Measurements from ENCODE around the gene PMFBP1. TPM values are rescaled to one million over a fixed set of nuclear protein-coding genes. Genes with fewer than 3 reads are reported as not detected.

The PMFBP1 gene
- total RNA-seq, 1 experiment from 2014 or later, result 0.55 TPM

DNA sequence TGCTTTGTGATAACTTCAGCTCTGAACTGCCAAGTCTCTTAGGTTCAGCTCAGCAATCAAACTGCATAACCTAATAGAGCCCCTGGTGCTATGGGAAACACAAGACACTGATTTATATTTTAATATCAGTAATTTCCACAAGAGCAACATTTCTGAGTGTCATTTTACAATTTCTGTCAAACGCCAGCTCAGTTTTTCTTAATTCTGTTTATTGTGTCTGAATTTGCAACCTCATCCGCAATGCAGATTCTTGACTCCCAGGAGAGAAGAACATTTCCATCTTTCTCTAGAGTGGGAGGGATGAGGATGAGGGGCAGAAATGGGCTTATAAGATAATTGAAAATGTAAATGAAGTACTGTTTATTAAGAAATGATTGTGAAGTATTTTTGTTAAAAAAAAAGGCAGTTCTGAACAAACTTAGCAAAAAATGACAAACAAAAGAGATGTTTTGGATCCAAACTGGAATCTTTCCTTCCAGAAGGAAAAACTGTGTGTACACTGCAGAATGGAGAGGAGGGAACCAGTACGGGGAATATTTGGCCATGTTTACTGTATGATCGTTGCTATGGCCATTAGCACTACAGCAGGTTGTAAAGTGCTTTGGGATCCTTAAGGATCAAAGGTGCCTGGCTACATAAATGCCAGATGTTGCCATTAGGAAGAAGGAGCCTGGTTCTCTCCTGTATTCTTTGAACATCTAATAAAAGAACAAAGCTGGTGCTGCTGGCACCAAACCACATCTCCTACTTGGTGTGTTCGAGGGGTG is 7.4 kb upstream of the PMFBP1 start:
- Histone ChIP-seq H3K79me2 (ENCODE audit: low read depth) (no peaks in the 10 kb centered on the region), H3K4me1 (replicated peaks; ENCODE audit: insufficient read depth) (no peaks in the 10 kb centered on the region), H3K4me2 (no peak overlapping the region), H3K27ac (no peak overlapping the region), H3F3A (ENCODE audit: insufficient read depth, low read depth) (no peaks in the 10 kb centered on the region), H4K20me1 (ENCODE audit: insufficient read depth) (no peaks in the 10 kb centered on the region), H3K9me2 (ENCODE audit: insufficient read depth) (no peaks in the 10 kb centered on the region), H3K36me3 (ENCODE audit: low read depth) (no peaks in the 10 kb centered on the region), H2AFZ (no peak overlapping the region), H3K9me3 (ENCODE audit: insufficient read depth, low read depth) (no peaks in the 10 kb centered on the region), H3K27me3 (ENCODE audit: insufficient read depth, low read depth) (peaks cover 71% of the 10 kb centered on the region), H3K4me3 (no peak overlapping the region)
- intact Hi-C loops (cut with micrococcal nuclease; ENCODE audit: unreplicated experiment), result no loop called here
- BruUV-seq (replicated peaks), result no TSS peak
- CTCF ChIA-PET, result no interaction called here
- DNase-seq, result no peak
- TF ChIP-seq EZH2 (IDR thresholded peaks at IDR 0.05; ENCODE audit: low read depth), result no peak
- TF ChIP-seq, protein P1, sequence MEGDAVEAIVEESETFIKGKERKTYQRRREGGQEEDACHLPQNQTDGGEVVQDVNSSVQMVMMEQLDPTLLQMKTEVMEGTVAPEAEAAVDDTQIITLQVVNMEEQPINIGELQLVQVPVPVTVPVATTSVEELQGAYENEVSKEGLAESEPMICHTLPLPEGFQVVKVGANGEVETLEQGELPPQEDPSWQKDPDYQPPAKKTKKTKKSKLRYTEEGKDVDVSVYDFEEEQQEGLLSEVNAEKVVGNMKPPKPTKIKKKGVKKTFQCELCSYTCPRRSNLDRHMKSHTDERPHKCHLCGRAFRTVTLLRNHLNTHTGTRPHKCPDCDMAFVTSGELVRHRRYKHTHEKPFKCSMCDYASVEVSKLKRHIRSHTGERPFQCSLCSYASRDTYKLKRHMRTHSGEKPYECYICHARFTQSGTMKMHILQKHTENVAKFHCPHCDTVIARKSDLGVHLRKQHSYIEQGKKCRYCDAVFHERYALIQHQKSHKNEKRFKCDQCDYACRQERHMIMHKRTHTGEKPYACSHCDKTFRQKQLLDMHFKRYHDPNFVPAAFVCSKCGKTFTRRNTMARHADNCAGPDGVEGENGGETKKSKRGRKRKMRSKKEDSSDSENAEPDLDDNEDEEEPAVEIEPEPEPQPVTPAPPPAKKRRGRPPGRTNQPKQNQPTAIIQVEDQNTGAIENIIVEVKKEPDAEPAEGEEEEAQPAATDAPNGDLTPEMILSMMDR (conservative IDR thresholded peaks at IDR 0.05), result no peak
- POLR2A ChIA-PET (ENCODE audit: unreplicated experiment), result interaction anchor here (0.7 kb wide), 1 partner anchor 94 kb away, joined by 3 read pairs; no protein-coding TSS in a partner anchor

DNA sequence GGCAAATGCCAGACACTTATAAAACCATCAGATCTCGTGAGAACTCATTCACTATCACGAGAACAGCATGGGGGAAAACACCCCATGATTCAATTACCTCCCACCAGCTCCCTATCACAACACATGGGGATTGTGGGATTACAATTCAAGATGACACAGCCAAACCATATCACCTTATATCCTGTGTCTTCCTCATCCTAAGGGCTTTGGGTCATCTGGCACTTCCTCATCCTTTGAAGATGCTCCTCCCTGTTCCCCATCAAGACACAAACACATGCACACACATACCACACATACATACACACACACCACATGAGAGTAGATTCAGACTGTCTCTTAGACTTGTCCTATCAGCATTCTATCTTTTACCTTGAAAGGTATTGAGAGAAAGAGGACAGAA is 2.8 kb upstream of the PMFBP1 start:
- no peak overlapping the region for H3K4me2 ChIP-seq
- H3K27ac ChIP-seq, result no peak overlapping the region
- no peak for DNase-seq
- H3K27me3 ChIP-seq (ENCODE audit: insufficient read depth, low read depth), result peaks cover 48% of the 10 kb centered on the region
- H2AFZ ChIP-seq, result no peak overlapping the region
- ChIA-PET POLR2A (ENCODE audit: unreplicated experiment) (no interaction called here), CTCF (no interaction called here)
- no peaks in the 10 kb centered on the region for H3K4me1 ChIP-seq (replicated peaks; ENCODE audit: insufficient read depth)
- H3K9me3 ChIP-seq (ENCODE audit: insufficient read depth, low read depth), result no peaks in the 10 kb centered on the region
- no peaks in the 10 kb centered on the region for H4K20me1 ChIP-seq (ENCODE audit: insufficient read depth)
- H3K36me3 ChIP-seq (ENCODE audit: low read depth), result no peaks in the 10 kb centered on the region
- H3K9me2 ChIP-seq (ENCODE audit: insufficient read depth), result no peaks in the 10 kb centered on the region
- intact Hi-C loops (cut with micrococcal nuclease; ENCODE audit: unreplicated experiment), result no loop called here
- BruUV-seq (replicated peaks), result no TSS peak
- H3K4me3 ChIP-seq, result no peak overlapping the region
- H3F3A ChIP-seq (ENCODE audit: insufficient read depth, low read depth), result no peaks in the 10 kb centered on the region
- no peaks in the 10 kb centered on the region for H3K79me2 ChIP-seq (ENCODE audit: low read depth)
- no peak for TF ChIP-seq EZH2 (IDR thresholded peaks at IDR 0.05; ENCODE audit: low read depth)
- TF ChIP-seq, protein P1 (conservative IDR thresholded peaks at IDR 0.05), result no peak

DNA sequence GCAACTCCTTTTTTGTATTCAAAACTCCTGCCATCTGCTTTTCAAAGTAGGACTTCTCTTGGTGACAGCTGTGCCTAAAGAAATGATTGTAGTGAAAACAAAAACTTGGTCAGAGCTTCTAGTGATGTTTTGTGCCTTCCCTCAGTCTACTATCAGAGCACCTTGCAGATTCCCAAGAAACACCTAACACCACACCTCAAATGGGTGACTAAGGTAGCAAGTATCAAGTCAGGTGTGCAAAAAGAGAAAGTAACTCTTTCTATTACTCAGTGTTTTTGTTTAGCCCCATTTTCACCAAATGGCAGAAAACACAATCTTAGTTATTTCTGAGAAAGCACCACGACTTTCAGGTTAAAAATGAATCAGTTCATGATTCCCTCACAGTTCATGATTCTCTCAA is 2.0 kb upstream of the PMFBP1 start:
- no TSS peak for BruUV-seq (replicated peaks)
- H3K9me2 ChIP-seq (ENCODE audit: insufficient read depth), result no peaks in the 10 kb centered on the region
- no peaks in the 10 kb centered on the region for H3K9me3 ChIP-seq (ENCODE audit: insufficient read depth, low read depth)
- H3K4me1 ChIP-seq (replicated peaks; ENCODE audit: insufficient read depth), result no peaks in the 10 kb centered on the region
- intact Hi-C loops (cut with micrococcal nuclease; ENCODE audit: unreplicated experiment), result no loop called here
- no peak overlapping the region for H2AFZ ChIP-seq
- peaks cover 43% of the 10 kb centered on the region for H3K27me3 ChIP-seq (ENCODE audit: insufficient read depth, low read depth)
- CTCF ChIA-PET, result no interaction called here
- H3K4me2 ChIP-seq, result no peak overlapping the region
- no peak overlapping the region for H3K4me3 ChIP-seq
- no peak overlapping the region for H3K27ac ChIP-seq
- TF ChIP-seq, protein P1 (conservative IDR thresholded peaks at IDR 0.05), result no peak
- TF ChIP-seq EZH2 (IDR thresholded peaks at IDR 0.05; ENCODE audit: low read depth), result no peak
- H3F3A ChIP-seq (ENCODE audit: insufficient read depth, low read depth), result no peaks in the 10 kb centered on the region
- no peaks in the 10 kb centered on the region for H3K79me2 ChIP-seq (ENCODE audit: low read depth)
- POLR2A ChIA-PET (ENCODE audit: unreplicated experiment), result no interaction called here
- no peak for DNase-seq
- no peaks in the 10 kb centered on the region for H4K20me1 ChIP-seq (ENCODE audit: insufficient read depth)
- H3K36me3 ChIP-seq (ENCODE audit: low read depth), result no peaks in the 10 kb centered on the region

Data from PC-9 (cell line).